Astrocyte (in vitro differentiated cells and primary cell): ENCODE results near the gene BMPER.

Experiments used
- CTCF ChIP-seq: IDR thresholded peaks from 2 replicates; pipeline ENCODE4 v1.5.1; 2011; ENCODE audit warnings: low read depth, mild to moderate bottlenecking, inconsistent platforms, low read length, moderate library complexity; ENCODE audit not compliant: insufficient read depth
- EZH2 ChIP-seq: IDR thresholded peaks from 2 replicates; pipeline ENCODE4 v1.6.1; 2012; ENCODE audit warnings: mild to moderate bottlenecking, low read length, inconsistent platforms; ENCODE audit not compliant: insufficient read depth

DNA sequence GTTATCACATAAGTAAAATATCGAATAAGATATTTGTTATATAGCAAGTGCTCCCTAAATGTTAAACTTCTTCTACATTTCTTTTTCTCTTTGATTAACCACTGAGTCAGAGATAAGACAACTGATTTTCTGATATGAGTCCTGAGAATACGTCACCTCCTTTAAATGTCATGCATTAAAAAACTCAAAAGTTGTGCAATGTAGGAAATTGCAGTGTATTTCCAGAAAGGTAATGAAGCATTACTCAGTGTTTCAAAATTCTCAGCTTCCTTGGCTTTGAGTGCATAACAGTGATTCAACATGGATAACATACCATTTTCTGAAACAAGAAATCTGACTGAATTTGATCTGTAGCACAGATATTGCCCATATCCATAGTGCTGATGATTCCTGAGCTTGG is 155.8 kb downstream of the BMPER start:
- no peak for TF ChIP-seq CTCF
- TF ChIP-seq EZH2 = no peak
